ENCODE results near the gene ABCB1. TPM values are rescaled to one million over a fixed set of nuclear protein-coding genes. Genes with fewer than 3 reads are reported as not detected.
A peak's percentile ranks its signal among the peaks of the same experiment; 100 is the strongest.

The ABCB1 gene
- total and polyA plus RNA-seq, 12 donors = 64.5 to 1,762 (median 363) TPM

- WGBS, 4 donors = 18 to 32% (median 30%) methylated on average over 1 of the region's 1 CpG
- peaks cover 0 to 17% of the 10 kb centered on the region in 2 donors for H3K36me3 ChIP-seq (replicated peaks in 1 of 2)
- H3K4me1 ChIP-seq (replicated peaks in 1 of 2) = peaks cover 11 to 23% of the 10 kb centered on the region in 2 donors
- H3K4me3 ChIP-seq = no peak overlapping the region
- H3K9me3 ChIP-seq (replicated peaks in 1 of 3) = no peaks in the 10 kb centered on the region
- H3K27me3 ChIP-seq = no peaks in the 10 kb centered on the region
- TF ChIP-seq CTCF (IDR thresholded peaks at IDR 0.05) = no peak
- no peak for TF ChIP-seq POLR2A (IDR thresholded peaks at IDR 0.05)
- H3K27ac ChIP-seq = peak overlapping the region in 3 of 5 donors; percentile 15 to 75 (median 69)
- intact Hi-C loops (cut with DNase I) = no loop called here
- DNase-seq = no peak
Measured at GRCh38 chr7:87511510-87511909, 89.2 kb downstream of the ABCB1 start.

GRCh38 chr7:87510411-87510875 is 90.2 kb downstream of the ABCB1 start:
- intact Hi-C loops (cut with DNase I) = no loop called here
- Histone ChIP-seq H3K27ac (peak overlapping the region in 3 of 5 donors; percentile 15 to 75 (median 69)), H3K4me3 (no peak overlapping the region), H3K4me1 (replicated peaks in 1 of 2) (peaks cover 11 to 34% of the 10 kb centered on the region in 2 donors), H3K9me3 (replicated peaks in 1 of 3) (no peaks in the 10 kb centered on the region), H3K27me3 (no peaks in the 10 kb centered on the region), H3K36me3 (replicated peaks in 1 of 2) (peaks cover 0 to 17% of the 10 kb centered on the region in 2 donors)
- peak; percentile 39 to 67 (median 49) for DNase-seq
- TF ChIP-seq CTCF (IDR thresholded peaks at IDR 0.05) = no peak
- WGBS, 4 donors = 20 to 67% (median 41%) methylated on average over 1 of the region's 1 CpG

- TF ChIP-seq POLR2A (IDR thresholded peaks at IDR 0.05) (no peak), CTCF (IDR thresholded peaks at IDR 0.05) (no peak)
- Histone ChIP-seq H3K27ac (peak overlapping the region in 2 of 5 donors; percentile 16 to 38), H3K4me1 (replicated peaks in 1 of 2) (peaks cover 11 to 36% of the 10 kb centered on the region in 2 donors), H3K9me3 (replicated peaks in 1 of 3) (no peaks in the 10 kb centered on the region), H3K36me3 (replicated peaks in 1 of 2) (peaks cover 0 to 9% of the 10 kb centered on the region in 2 donors), H3K4me3 (no peak overlapping the region), H3K27me3 (no peaks in the 10 kb centered on the region)
- intact Hi-C loops (cut with DNase I) = no loop called here
- no peak for DNase-seq
- WGBS, 4 donors = 41 to 68% (median 64%) methylated on average over 3 of the region's 3 CpGs
Measured at GRCh38 chr7:87507446-87507845, 93.2 kb downstream of the ABCB1 start.

- Histone ChIP-seq H3K27me3 (no peaks in the 10 kb centered on the region), H3K36me3 (replicated peaks in 1 of 2) (peaks cover 0 to 9% of the 10 kb centered on the region in 2 donors), H3K4me1 (replicated peaks in 1 of 2) (peaks cover 7 to 32% of the 10 kb centered on the region in 2 donors), H3K4me3 (no peak overlapping the region), H3K27ac (peak overlapping the region in 2 of 5 donors; percentile 31 to 38), H3K9me3 (replicated peaks in 1 of 3) (no peaks in the 10 kb centered on the region)
- intact Hi-C loops (cut with DNase I) = no loop called here
- TF ChIP-seq POLR2A (IDR thresholded peaks at IDR 0.05) (no peak), CTCF (IDR thresholded peaks at IDR 0.05) (peak; percentile 19 to 59 (median 48))
- WGBS, 4 donors = 53 to 64% (median 60%) methylated on average over 3 of the region's 3 CpGs
- no peak for DNase-seq
Measured at GRCh38 chr7:87506246-87507180, 94.2 kb downstream of the ABCB1 start.

All from adrenal gland (tissue), 12 donors.